Measurements from ENCODE around the gene ADAMTS9.

The ADAMTS9 gene

GRCh38 chr3:64593350-64593749 lies 94.5 kb downstream of the ADAMTS9 start:
- Histone ChIP-seq H4K20me1 (ENCODE audit: insufficient read depth, low read length, poor library complexity, severe bottlenecking) (no peaks in the 10 kb centered on the region), H3F3A (ENCODE audit: low read depth) (no peaks in the 10 kb centered on the region), H3K9ac (ENCODE audit: low read depth, low read length, poor library complexity, severe bottlenecking) (no peak overlapping the region), H3K36me3 (ENCODE audit: insufficient read depth, low read length) (no peaks in the 10 kb centered on the region), H3K4me1 (ENCODE audit: insufficient read depth, low read length, poor library complexity, severe bottlenecking) (no peaks in the 10 kb centered on the region), H3K4me3 (ENCODE audit: low read length, poor library complexity, severe bottlenecking) (no peak overlapping the region), H2AFZ (ENCODE audit: low read length) (no peak overlapping the region), H3K9me3 (ENCODE audit: insufficient read depth, low read depth, low read length) (no peaks in the 10 kb centered on the region), H3K4me2 (ENCODE audit: low read depth, low read length, poor library complexity, severe bottlenecking) (no peak overlapping the region), H3K79me2 (ENCODE audit: insufficient read depth, low read length) (no peaks in the 10 kb centered on the region), H3K27me3 (ENCODE audit: insufficient read depth, low read length, poor library complexity, severe bottlenecking) (no peaks in the 10 kb centered on the region), H3K9me2 (replicated peaks; ENCODE audit: low read depth, low read length) (no peaks in the 10 kb centered on the region)
- TF ChIP-seq EZH2phosphoT487 (IDR thresholded peaks at IDR 0.05; ENCODE audit: borderline replicate concordance): no peak

GRCh38 chr3:64591615-64592014 lies 96.2 kb downstream of the ADAMTS9 start:
- Histone ChIP-seq H3K79me2 (ENCODE audit: insufficient read depth, low read length) (no peaks in the 10 kb centered on the region), H4K20me1 (ENCODE audit: insufficient read depth, low read length, poor library complexity, severe bottlenecking) (no peaks in the 10 kb centered on the region), H3K4me3 (ENCODE audit: low read length, poor library complexity, severe bottlenecking) (no peak overlapping the region), H3K36me3 (ENCODE audit: insufficient read depth, low read length) (no peaks in the 10 kb centered on the region), H3K9me2 (replicated peaks; ENCODE audit: low read depth, low read length) (no peaks in the 10 kb centered on the region), H3K27me3 (ENCODE audit: insufficient read depth, low read length, poor library complexity, severe bottlenecking) (no peaks in the 10 kb centered on the region), H3K9ac (ENCODE audit: low read depth, low read length, poor library complexity, severe bottlenecking) (no peak overlapping the region), H3K4me2 (ENCODE audit: low read depth, low read length, poor library complexity, severe bottlenecking) (no peak overlapping the region), H3K9me3 (ENCODE audit: insufficient read depth, low read depth, low read length) (no peaks in the 10 kb centered on the region), H3K4me1 (ENCODE audit: insufficient read depth, low read length, poor library complexity, severe bottlenecking) (no peaks in the 10 kb centered on the region), H3F3A (ENCODE audit: low read depth) (no peaks in the 10 kb centered on the region), H2AFZ (ENCODE audit: low read length) (no peak overlapping the region)
- TF ChIP-seq CTCF (conservative IDR thresholded peaks at IDR 0.05; ENCODE audit: low read length): no peak
- no peak for TF ChIP-seq EZH2phosphoT487 (IDR thresholded peaks at IDR 0.05; ENCODE audit: borderline replicate concordance)

GRCh38 chr3:64588380-64588779 lies 99.4 kb downstream of the ADAMTS9 start:
- H3F3A ChIP-seq (ENCODE audit: low read depth): no peaks in the 10 kb centered on the region
- H3K4me2 ChIP-seq (ENCODE audit: low read depth, low read length, poor library complexity, severe bottlenecking): no peak overlapping the region
- TF ChIP-seq EZH2phosphoT487 (IDR thresholded peaks at IDR 0.05; ENCODE audit: borderline replicate concordance) (no peak), CTCF (conservative IDR thresholded peaks at IDR 0.05; ENCODE audit: low read length) (no peak)
- no peak overlapping the region for H3K9ac ChIP-seq (ENCODE audit: low read depth, low read length, poor library complexity, severe bottlenecking)
- no peaks in the 10 kb centered on the region for H3K9me2 ChIP-seq (replicated peaks; ENCODE audit: low read depth, low read length)
- no peaks in the 10 kb centered on the region for H3K36me3 ChIP-seq (ENCODE audit: insufficient read depth, low read length)
- no peaks in the 10 kb centered on the region for H3K4me1 ChIP-seq (ENCODE audit: insufficient read depth, low read length, poor library complexity, severe bottlenecking)
- no peaks in the 10 kb centered on the region for H3K9me3 ChIP-seq (ENCODE audit: insufficient read depth, low read depth, low read length)
- no peaks in the 10 kb centered on the region for H4K20me1 ChIP-seq (ENCODE audit: insufficient read depth, low read length, poor library complexity, severe bottlenecking)
- no peak overlapping the region for H3K4me3 ChIP-seq (ENCODE audit: low read length, poor library complexity, severe bottlenecking)
- no peak overlapping the region for H2AFZ ChIP-seq (ENCODE audit: low read length)
- H3K27me3 ChIP-seq (ENCODE audit: insufficient read depth, low read length, poor library complexity, severe bottlenecking): no peaks in the 10 kb centered on the region
- no peaks in the 10 kb centered on the region for H3K79me2 ChIP-seq (ENCODE audit: insufficient read depth, low read length)

- Histone ChIP-seq H3K79me2 (ENCODE audit: insufficient read depth, low read length) (no peaks in the 10 kb centered on the region), H3K9ac (ENCODE audit: low read depth, low read length, poor library complexity, severe bottlenecking) (no peak overlapping the region), H3K4me2 (ENCODE audit: low read depth, low read length, poor library complexity, severe bottlenecking) (no peak overlapping the region), H3K4me1 (ENCODE audit: insufficient read depth, low read length, poor library complexity, severe bottlenecking) (no peaks in the 10 kb centered on the region), H3F3A (ENCODE audit: low read depth) (no peaks in the 10 kb centered on the region), H3K9me2 (replicated peaks; ENCODE audit: low read depth, low read length) (no peaks in the 10 kb centered on the region), H3K4me3 (ENCODE audit: low read length, poor library complexity, severe bottlenecking) (no peak overlapping the region), H2AFZ (ENCODE audit: low read length) (no peak overlapping the region), H3K36me3 (ENCODE audit: insufficient read depth, low read length) (no peaks in the 10 kb centered on the region), H3K27me3 (ENCODE audit: insufficient read depth, low read length, poor library complexity, severe bottlenecking) (no peaks in the 10 kb centered on the region), H4K20me1 (ENCODE audit: insufficient read depth, low read length, poor library complexity, severe bottlenecking) (no peaks in the 10 kb centered on the region), H3K9me3 (ENCODE audit: insufficient read depth, low read depth, low read length) (no peaks in the 10 kb centered on the region)
- no peak for TF ChIP-seq EZH2phosphoT487 (IDR thresholded peaks at IDR 0.05; ENCODE audit: borderline replicate concordance)
- no peak for TF ChIP-seq CTCF (conservative IDR thresholded peaks at IDR 0.05; ENCODE audit: low read length)
These were observed 100.8 kb downstream of the ADAMTS9 start for GRCh38 chr3:64586952-64587351.

Data from Loucy (cell line).